Lower lobe of right lung (tissue), 2 donors: ENCODE data around the gene CCP110. TPM values are rescaled to one million over a fixed set of nuclear protein-coding genes. Genes with fewer than 3 reads are reported as not detected.

Experiments
- ATAC-seq, 2 donors: fragments of 200-7000 bp; cut with Tn5 transposase; one replicate each; pipeline ENCODE4 v1.9.1; 2020 to 2022; ENCODE audit warnings: mild to moderate bottlenecking in 2 of 2, moderate library complexity in 2 of 2
- DNase-seq: peaks from one replicate; pipeline ENCODE4 v3.0.0-alpha.2; 2020
- H3K27ac ChIP-seq: fragments of 200-600 bp; one replicate; pipeline ENCODE4 v1.8.0; 2022
- H3K27me3 ChIP-seq: fragments of 200-600 bp; one replicate; pipeline ENCODE4 v1.8.0; 2022; ENCODE audit warnings: low read depth
- H3K36me3 ChIP-seq: fragments of 200-600 bp; one replicate; pipeline ENCODE4 v1.8.0; 2022; ENCODE audit warnings: mild to moderate bottlenecking
- H3K4me1 ChIP-seq: fragments of 200-600 bp; one replicate; pipeline ENCODE4 v1.8.0; 2022
- H3K4me3 ChIP-seq: fragments of 200-600 bp; one replicate; pipeline ENCODE4 v1.8.0; 2022; ENCODE audit warnings: mild to moderate bottlenecking
- H3K9me3 ChIP-seq: fragments of 200-600 bp; one replicate; pipeline ENCODE4 v1.8.0; 2022
- intact Hi-C: fragments of 100-400 bp; cut with DNase I; formaldehyde crosslinking; loops from one replicate; pipeline ENCODE4 v1.11.0; 2022
- total RNA-seq: library from RNA; stranded (reverse); fragmentation: NEBNext Ultra II Directional; extraction: Animal tissue kit (Norgen Biotek cat#: 25700); gene quantifications from one replicate; pipeline ENCODE4 v1.2.1, GENCODE V29; 2021
- TF ChIP-seq, protein P1 (sequence below): fragments of 200-600 bp; IDR thresholded peaks from one replicate; pipeline ENCODE4 v1.8.0; 2022; ENCODE audit warnings: antibody characterized with exemption, mild to moderate bottlenecking
- donor health status: DM: no; HTN: yes; CAD: no; lungs with severe emphysema.

CCP110 gene
- total RNA-seq, 1 donor from 2014 or later = 23.9 TPM

DNA sequence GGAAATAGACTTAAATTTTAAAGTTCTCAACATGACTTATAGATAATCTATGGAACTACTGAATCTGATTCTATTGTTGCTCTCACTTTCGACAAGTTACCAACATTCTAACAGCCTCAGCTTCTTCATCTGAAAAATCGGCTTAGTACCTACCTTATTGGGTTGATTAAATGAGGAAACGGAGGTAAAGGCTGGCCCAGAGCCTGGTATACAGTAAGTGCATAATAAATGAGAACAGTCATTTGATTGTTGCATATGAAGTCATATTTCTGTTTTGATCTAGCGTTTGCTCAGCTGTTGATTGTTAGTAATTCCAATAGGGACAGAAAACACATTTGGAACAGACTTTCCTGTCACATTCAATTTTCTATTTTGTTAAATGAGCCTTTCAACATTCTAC is 36.3 kb downstream of the CCP110 start:
- Histone ChIP-seq H3K36me3 (peaks cover 6% of the 10 kb centered on the region), H3K27me3 (no peaks in the 10 kb centered on the region), H3K4me3 (no peak overlapping the region), H3K4me1 (peaks cover 7% of the 10 kb centered on the region), H3K9me3 (no peaks in the 10 kb centered on the region), H3K27ac (no peak overlapping the region)
- ATAC-seq = no peak
- TF ChIP-seq, protein P1, sequence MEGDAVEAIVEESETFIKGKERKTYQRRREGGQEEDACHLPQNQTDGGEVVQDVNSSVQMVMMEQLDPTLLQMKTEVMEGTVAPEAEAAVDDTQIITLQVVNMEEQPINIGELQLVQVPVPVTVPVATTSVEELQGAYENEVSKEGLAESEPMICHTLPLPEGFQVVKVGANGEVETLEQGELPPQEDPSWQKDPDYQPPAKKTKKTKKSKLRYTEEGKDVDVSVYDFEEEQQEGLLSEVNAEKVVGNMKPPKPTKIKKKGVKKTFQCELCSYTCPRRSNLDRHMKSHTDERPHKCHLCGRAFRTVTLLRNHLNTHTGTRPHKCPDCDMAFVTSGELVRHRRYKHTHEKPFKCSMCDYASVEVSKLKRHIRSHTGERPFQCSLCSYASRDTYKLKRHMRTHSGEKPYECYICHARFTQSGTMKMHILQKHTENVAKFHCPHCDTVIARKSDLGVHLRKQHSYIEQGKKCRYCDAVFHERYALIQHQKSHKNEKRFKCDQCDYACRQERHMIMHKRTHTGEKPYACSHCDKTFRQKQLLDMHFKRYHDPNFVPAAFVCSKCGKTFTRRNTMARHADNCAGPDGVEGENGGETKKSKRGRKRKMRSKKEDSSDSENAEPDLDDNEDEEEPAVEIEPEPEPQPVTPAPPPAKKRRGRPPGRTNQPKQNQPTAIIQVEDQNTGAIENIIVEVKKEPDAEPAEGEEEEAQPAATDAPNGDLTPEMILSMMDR = no peak
- no peak for DNase-seq
- intact Hi-C loops = no loop called here

DNA sequence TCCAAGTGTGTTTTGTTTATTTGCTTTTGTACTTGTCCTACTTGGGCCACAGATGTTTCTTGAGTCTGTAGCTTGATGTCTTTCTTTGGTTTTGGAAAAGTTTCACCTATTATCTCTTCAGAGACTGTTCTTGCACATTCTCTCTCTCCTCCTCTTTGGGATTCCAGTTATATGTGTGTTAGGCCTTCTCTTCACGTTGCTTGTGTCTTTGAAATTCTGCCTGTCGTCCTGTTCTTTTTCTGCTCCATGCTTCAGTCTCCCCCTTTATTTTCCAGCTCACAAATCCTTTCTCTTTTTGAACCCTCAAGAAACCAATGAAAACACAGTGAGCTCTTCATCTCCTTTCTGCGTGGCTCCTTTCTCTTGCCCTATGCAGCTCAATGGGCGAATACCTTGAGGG is 39.6 kb downstream of the CCP110 start:
- no peak overlapping the region for H3K27ac ChIP-seq
- DNase-seq = no peak
- TF ChIP-seq, protein P1 = no peak
- no peak overlapping the region for H3K4me3 ChIP-seq
- intact Hi-C loops = no loop called here
- peaks cover 39% of the 10 kb centered on the region for H3K36me3 ChIP-seq
- no peak for ATAC-seq
- no peaks in the 10 kb centered on the region for H3K4me1 ChIP-seq
- no peaks in the 10 kb centered on the region for H3K27me3 ChIP-seq
- no peaks in the 10 kb centered on the region for H3K9me3 ChIP-seq

DNA sequence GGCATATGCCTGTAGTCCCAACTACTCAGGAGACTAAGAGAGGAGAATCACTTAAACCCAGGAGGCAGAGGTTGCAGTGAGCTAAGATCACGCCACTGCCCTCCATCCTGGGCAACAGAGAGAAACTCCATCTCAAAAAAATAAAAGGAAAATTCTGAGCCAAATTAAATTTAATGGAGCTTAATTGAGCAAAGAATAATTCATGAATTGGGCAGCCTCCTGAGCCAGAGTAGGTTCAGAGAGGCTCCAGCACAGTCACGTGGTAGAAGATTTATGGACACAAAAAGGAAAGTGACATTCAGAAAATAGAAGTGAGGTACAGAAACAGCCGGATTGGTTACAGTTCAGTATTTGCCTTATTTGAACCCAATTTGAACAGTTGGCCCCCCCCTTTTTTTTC is 42.6 kb downstream of the CCP110 start:
- no peak overlapping the region for H3K4me3 ChIP-seq
- no peaks in the 10 kb centered on the region for H3K4me1 ChIP-seq
- no peaks in the 10 kb centered on the region for H3K27me3 ChIP-seq
- no peaks in the 10 kb centered on the region for H3K9me3 ChIP-seq
- ATAC-seq = no peak
- TF ChIP-seq, protein P1 = no peak
- intact Hi-C loops = no loop called here
- H3K27ac ChIP-seq = no peak overlapping the region
- no peak for DNase-seq
- peaks cover 69% of the 10 kb centered on the region for H3K36me3 ChIP-seq

DNA sequence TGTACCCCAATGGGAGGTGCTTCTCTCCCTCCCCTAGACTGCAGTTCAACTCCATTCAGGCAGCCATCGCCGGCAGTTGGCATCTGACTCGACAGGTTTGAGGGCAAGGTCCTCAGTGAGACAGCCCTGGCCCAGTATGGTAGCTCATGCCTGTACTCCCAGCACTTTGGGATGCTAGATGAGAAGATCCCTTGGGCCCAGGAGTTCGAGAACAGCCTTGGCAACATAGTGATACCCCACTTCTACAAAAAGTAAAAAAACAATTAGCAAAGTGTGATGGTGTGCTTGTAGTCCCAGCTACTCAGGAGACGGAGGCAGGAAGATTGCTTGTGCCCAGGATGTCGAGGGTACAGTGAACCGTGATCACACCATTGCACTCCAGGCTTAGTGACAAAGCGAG is 43.8 kb downstream of the CCP110 start:
- TF ChIP-seq, protein P1 = no peak
- Histone ChIP-seq H3K27ac (no peak overlapping the region), H3K9me3 (no peaks in the 10 kb centered on the region), H3K27me3 (no peaks in the 10 kb centered on the region), H3K4me1 (no peaks in the 10 kb centered on the region), H3K36me3 (peaks cover 80% of the 10 kb centered on the region), H3K4me3 (no peak overlapping the region)
- DNase-seq = no peak
- intact Hi-C loops = no loop called here
- ATAC-seq = no peak

DNA sequence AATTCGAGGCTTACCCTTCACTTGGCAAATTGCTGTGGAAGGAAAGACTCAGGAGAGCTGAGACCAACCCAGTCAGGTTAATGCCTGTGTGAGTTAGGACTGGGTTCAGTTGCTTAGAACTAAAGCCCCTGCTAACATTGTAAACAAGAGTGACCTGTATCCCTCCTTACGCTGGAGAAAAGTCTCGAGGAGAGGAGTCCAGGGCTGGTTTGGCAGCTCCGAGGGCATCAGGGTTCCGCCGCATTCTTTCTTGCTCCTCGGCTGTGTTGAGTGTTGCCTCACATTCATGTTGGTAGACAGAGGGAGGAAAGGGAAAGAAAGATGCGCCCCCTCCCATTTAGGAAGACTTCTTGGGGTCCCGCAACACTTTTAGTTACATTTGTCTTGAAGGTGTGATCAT is 50.3 kb downstream of the CCP110 start:
- H3K4me3 ChIP-seq = no peak overlapping the region
- TF ChIP-seq, protein P1 = no peak
- no peaks in the 10 kb centered on the region for H3K27me3 ChIP-seq
- no peak overlapping the region for H3K27ac ChIP-seq
- ATAC-seq = no peak
- intact Hi-C loops = no loop called here
- H3K36me3 ChIP-seq = peaks cover 97% of the 10 kb centered on the region
- no peak for DNase-seq
- H3K4me1 ChIP-seq = no peaks in the 10 kb centered on the region
- H3K9me3 ChIP-seq = no peaks in the 10 kb centered on the region

DNA sequence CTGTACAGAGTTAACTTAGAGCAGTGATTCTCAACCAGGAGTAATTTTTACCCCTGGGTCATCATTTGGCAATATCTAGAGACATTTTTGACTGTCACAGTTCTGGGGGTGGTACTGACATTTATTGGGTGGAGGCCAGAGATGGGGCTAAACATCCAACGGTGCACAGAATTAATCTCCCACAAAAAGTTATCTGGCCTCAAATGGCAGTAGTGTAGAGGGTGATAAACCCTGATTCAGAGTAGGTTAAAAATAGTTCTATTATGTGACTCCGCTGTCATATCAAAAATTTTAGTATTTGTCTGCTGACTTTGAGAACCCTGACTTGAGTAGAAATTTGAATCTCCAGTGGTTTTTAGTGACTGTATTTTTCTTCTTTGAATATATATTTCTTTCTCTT is 50.9 kb downstream of the CCP110 start:
- H3K27ac ChIP-seq = no peak overlapping the region
- no peaks in the 10 kb centered on the region for H3K27me3 ChIP-seq
- no peaks in the 10 kb centered on the region for H3K4me1 ChIP-seq
- intact Hi-C loops = no loop called here
- DNase-seq (no peak), ATAC-seq (no peak)
- no peaks in the 10 kb centered on the region for H3K9me3 ChIP-seq
- TF ChIP-seq, protein P1 = no peak
- peaks cover 97% of the 10 kb centered on the region for H3K36me3 ChIP-seq
- no peak overlapping the region for H3K4me3 ChIP-seq
